Loucy (cell line): ENCODE results near the gene PCNX4.
A peak's percentile ranks its signal among the peaks of the same experiment; 100 is the strongest.

Experiments
- H2AFZ ChIP-seq: fragments of 200-600 bp; sonication (generic); 2 replicates; pipeline ENCODE4 v1.6.0; 2016; ENCODE audit warnings: antibody characterized with exemption, mild to moderate bottlenecking, low read length, moderate library complexity
- H3F3A ChIP-seq: fragments of 200-600 bp; 2 replicates; pipeline ENCODE4 v1.6.0; 2016; ENCODE audit warnings: antibody characterized with exemption, low read depth, mild to moderate bottlenecking
- H3K27me3 ChIP-seq: fragments of 200-600 bp; sonication (generic); 2 replicates; pipeline ENCODE4 v1.6.1; 2014; ENCODE audit warnings: low read length, mild to moderate bottlenecking; ENCODE audit not compliant: insufficient read depth, poor library complexity, severe bottlenecking
- H3K36me3 ChIP-seq: fragments of 200-600 bp; sonication (generic); 2 replicates; pipeline ENCODE4 v1.6.1; 2016; ENCODE audit warnings: low read length; ENCODE audit not compliant: insufficient read depth
- H3K4me1 ChIP-seq: fragments of 200-600 bp; sonication (generic); 2 replicates; pipeline ENCODE4 v1.5.1; 2014; ENCODE audit warnings: low read length, mild to moderate bottlenecking; ENCODE audit not compliant: insufficient read depth, poor library complexity, severe bottlenecking
- H3K4me2 ChIP-seq: fragments of 200-600 bp; sonication (generic); 2 replicates; pipeline ENCODE4 v1.6.0; 2014; ENCODE audit warnings: antibody characterized with exemption, low read length, low read depth, mild to moderate bottlenecking; ENCODE audit not compliant: poor library complexity, severe bottlenecking
- H3K4me3 ChIP-seq: fragments of 200-600 bp; sonication (generic); 2 replicates; pipeline ENCODE4 v1.5.1; 2014; ENCODE audit warnings: low read length, mild to moderate bottlenecking, mixed read lengths; ENCODE audit not compliant: poor library complexity, severe bottlenecking
- H3K79me2 ChIP-seq: fragments of 200-600 bp; sonication (generic); 2 replicates; pipeline ENCODE4 v1.6.1; 2014; ENCODE audit warnings: low read length; ENCODE audit not compliant: insufficient read depth
- H3K9ac ChIP-seq: fragments of 200-600 bp; sonication (generic); 2 replicates; pipeline ENCODE4 v1.6.0; 2014; ENCODE audit warnings: mild to moderate bottlenecking, low read depth, low read length, moderate library complexity; ENCODE audit not compliant: poor library complexity, severe bottlenecking
- H3K9me2 ChIP-seq: fragments of 200-600 bp; sonication (generic); replicated peaks from 2 replicates; pipeline ENCODE4 v1.6.1; 2016; ENCODE audit warnings: low read depth, low read length, mixed read lengths
- H3K9me3 ChIP-seq: fragments of 200-600 bp; sonication (generic); 2 replicates; pipeline ENCODE4 v1.6.1; 2014; ENCODE audit warnings: mild to moderate bottlenecking, antibody characterized with exemption, low read length, low read depth; ENCODE audit not compliant: insufficient read depth
- H4K20me1 ChIP-seq: fragments of 200-600 bp; sonication (generic); 2 replicates; pipeline ENCODE4 v1.6.0; 2014; ENCODE audit warnings: antibody characterized with exemption, low read length, mild to moderate bottlenecking; ENCODE audit not compliant: insufficient read depth, poor library complexity, severe bottlenecking
- EZH2phosphoT487 ChIP-seq: fragments of 200-600 bp; IDR thresholded peaks from 2 replicates; pipeline ENCODE4 v1.6.1; 2018; ENCODE audit warnings: antibody characterized with exemption, mild to moderate bottlenecking, moderate library complexity, borderline replicate concordance
- TF ChIP-seq, protein P1 (sequence below): fragments of 200-600 bp; sonication (generic); conservative IDR thresholded peaks from 2 replicates; pipeline ENCODE4 v1.5.1; 2014; ENCODE audit warnings: mild to moderate bottlenecking, antibody characterized with exemption, low read length

The PCNX4 gene

DNA sequence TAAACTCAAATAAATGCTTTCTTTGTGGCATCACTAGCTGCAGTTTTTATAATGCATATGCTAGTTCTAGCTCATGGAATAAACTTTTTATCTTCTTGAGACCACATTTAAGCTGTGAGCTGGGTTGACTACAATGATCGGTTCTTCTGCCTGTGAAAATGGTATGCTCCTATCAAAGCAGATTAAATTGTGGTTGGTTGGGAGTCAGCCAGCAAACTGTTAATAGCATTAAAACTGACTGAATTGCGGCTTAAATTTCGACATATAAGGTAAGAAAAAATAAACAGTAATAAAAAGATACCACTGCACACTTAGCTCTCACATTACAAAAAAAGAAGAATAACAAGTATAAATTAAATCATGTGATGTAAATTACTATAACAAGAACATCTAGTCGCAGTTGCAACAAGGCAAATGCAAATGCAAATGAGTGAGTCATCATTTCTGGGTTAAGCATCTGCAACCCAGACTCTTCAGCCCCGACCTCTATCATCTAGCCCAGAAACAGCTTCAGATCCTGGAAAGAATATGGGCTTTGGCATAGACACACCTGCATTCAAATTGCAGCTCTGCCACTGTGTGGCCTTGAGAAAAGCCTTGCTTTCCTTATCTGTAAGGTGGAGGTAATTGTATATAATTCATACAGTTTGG is 93.3 kb downstream of the PCNX4 start:
- Histone ChIP-seq H3K4me2 (peak overlapping the region; percentile 83), H4K20me1 (no peaks in the 10 kb centered on the region), H3K9me2 (no peaks in the 10 kb centered on the region), H3K9ac (peak overlapping the region; percentile 55), H3K4me1 (peaks cover 6% of the 10 kb centered on the region), H3K79me2 (no peaks in the 10 kb centered on the region), H3K9me3 (no peaks in the 10 kb centered on the region), H2AFZ (peak overlapping the region; percentile 85; the same call in 1 of the 2 replicates), H3F3A (no peaks in the 10 kb centered on the region), H3K4me3 (no peak overlapping the region), H3K27me3 (no peaks in the 10 kb centered on the region), H3K36me3 (no peaks in the 10 kb centered on the region)
- TF ChIP-seq EZH2phosphoT487 = no peak
- TF ChIP-seq, protein P1, sequence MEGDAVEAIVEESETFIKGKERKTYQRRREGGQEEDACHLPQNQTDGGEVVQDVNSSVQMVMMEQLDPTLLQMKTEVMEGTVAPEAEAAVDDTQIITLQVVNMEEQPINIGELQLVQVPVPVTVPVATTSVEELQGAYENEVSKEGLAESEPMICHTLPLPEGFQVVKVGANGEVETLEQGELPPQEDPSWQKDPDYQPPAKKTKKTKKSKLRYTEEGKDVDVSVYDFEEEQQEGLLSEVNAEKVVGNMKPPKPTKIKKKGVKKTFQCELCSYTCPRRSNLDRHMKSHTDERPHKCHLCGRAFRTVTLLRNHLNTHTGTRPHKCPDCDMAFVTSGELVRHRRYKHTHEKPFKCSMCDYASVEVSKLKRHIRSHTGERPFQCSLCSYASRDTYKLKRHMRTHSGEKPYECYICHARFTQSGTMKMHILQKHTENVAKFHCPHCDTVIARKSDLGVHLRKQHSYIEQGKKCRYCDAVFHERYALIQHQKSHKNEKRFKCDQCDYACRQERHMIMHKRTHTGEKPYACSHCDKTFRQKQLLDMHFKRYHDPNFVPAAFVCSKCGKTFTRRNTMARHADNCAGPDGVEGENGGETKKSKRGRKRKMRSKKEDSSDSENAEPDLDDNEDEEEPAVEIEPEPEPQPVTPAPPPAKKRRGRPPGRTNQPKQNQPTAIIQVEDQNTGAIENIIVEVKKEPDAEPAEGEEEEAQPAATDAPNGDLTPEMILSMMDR = no peak

DNA sequence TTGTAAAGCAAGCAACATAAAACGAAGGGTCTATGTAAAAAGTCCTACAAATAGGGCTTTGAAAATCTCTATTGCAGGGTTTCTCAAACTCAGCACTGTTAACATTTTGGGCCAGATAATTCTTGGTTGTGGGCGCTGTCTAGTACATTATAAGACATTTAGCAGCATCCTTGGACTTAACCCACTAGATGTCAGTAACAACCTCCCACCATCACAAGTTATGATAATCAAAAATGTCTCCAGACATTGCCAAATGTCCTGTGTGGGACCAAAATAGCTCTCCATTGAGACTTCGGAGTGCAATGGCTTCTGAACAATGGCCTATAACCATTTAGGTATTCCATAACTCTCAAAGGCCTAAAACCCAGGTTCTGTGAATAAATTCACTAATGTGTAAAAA is 96.4 kb downstream of the PCNX4 start:
- Histone ChIP-seq H3K4me3 (no peak overlapping the region), H3K79me2 (no peaks in the 10 kb centered on the region), H4K20me1 (no peaks in the 10 kb centered on the region), H3K4me1 (peaks cover 6% of the 10 kb centered on the region), H3K36me3 (no peaks in the 10 kb centered on the region), H3K27me3 (no peaks in the 10 kb centered on the region), H3K4me2 (no peak overlapping the region), H3K9me3 (no peaks in the 10 kb centered on the region), H3F3A (no peaks in the 10 kb centered on the region), H3K9me2 (no peaks in the 10 kb centered on the region), H2AFZ (no peak overlapping the region), H3K9ac (no peak overlapping the region)
- TF ChIP-seq EZH2phosphoT487 = no peak
- TF ChIP-seq, protein P1 = peak; percentile 59

DNA sequence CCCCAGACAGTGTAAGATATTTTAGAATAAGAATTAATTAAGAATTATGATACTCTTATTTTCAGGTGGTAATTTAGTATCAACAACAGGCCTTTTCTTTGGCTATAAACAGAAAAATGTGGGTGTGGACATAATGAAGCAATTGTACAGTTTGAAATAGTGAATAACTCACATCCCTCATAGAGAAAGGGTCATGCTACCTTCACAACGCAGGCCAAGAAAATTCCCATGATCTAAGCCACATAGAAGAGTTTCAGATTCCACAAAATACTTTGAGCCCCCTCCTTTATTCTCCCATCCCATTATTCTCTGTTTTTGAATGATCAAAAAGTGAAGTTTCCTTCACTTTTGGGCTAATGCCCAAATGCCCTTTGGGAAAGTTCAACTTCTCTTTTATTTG is 97.0 kb downstream of the PCNX4 start:
- Histone ChIP-seq H3K9me3 (no peaks in the 10 kb centered on the region), H3K36me3 (no peaks in the 10 kb centered on the region), H3K4me1 (peaks cover 4% of the 10 kb centered on the region), H2AFZ (no peak overlapping the region), H3K27me3 (no peaks in the 10 kb centered on the region), H3K4me2 (no peak overlapping the region), H3F3A (no peaks in the 10 kb centered on the region), H3K9ac (no peak overlapping the region), H3K9me2 (no peaks in the 10 kb centered on the region), H4K20me1 (no peaks in the 10 kb centered on the region), H3K79me2 (no peaks in the 10 kb centered on the region), H3K4me3 (no peak overlapping the region)
- TF ChIP-seq EZH2phosphoT487 = no peak
- TF ChIP-seq, protein P1 = no peak
